ENCODE results near the gene SLC17A1.

SLC17A1 gene

GRCh38 chr6:25787428-25787827 lies 44.4 kb downstream of the SLC17A1 start:
- H3K9me3 ChIP-seq (ENCODE audit: insufficient read depth, low read length), result no peaks in the 10 kb centered on the region
- H3K79me2 ChIP-seq (ENCODE audit: insufficient read depth, low read length), result no peaks in the 10 kb centered on the region
- H3K36me3 ChIP-seq (ENCODE audit: low read length), result no peaks in the 10 kb centered on the region
- H3K4me3 ChIP-seq (ENCODE audit: insufficient read depth, low read length, poor library complexity, severe bottlenecking), result no peak overlapping the region
- H3K9me2 ChIP-seq (replicated peaks; ENCODE audit: insufficient read depth, low read length), result no peaks in the 10 kb centered on the region
- no peaks in the 10 kb centered on the region for H4K20me1 ChIP-seq (ENCODE audit: low read depth, low read length)
- no peak overlapping the region for H3K27ac ChIP-seq (ENCODE audit: low read depth, low read length)
- no peak for TF ChIP-seq EZH2phosphoT487 (conservative IDR thresholded peaks at IDR 0.05; ENCODE audit: low read length)
- TF ChIP-seq, protein P1, sequence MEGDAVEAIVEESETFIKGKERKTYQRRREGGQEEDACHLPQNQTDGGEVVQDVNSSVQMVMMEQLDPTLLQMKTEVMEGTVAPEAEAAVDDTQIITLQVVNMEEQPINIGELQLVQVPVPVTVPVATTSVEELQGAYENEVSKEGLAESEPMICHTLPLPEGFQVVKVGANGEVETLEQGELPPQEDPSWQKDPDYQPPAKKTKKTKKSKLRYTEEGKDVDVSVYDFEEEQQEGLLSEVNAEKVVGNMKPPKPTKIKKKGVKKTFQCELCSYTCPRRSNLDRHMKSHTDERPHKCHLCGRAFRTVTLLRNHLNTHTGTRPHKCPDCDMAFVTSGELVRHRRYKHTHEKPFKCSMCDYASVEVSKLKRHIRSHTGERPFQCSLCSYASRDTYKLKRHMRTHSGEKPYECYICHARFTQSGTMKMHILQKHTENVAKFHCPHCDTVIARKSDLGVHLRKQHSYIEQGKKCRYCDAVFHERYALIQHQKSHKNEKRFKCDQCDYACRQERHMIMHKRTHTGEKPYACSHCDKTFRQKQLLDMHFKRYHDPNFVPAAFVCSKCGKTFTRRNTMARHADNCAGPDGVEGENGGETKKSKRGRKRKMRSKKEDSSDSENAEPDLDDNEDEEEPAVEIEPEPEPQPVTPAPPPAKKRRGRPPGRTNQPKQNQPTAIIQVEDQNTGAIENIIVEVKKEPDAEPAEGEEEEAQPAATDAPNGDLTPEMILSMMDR (IDR thresholded peaks at IDR 0.05; ENCODE audit: insufficient read depth, low read length, poor library complexity, severe bottlenecking), result no peak
- H2AFZ ChIP-seq (ENCODE audit: low read depth, low read length, severe bottlenecking), result no peak overlapping the region
- H3F3A ChIP-seq (ENCODE audit: insufficient read depth), result no peaks in the 10 kb centered on the region
- no peak overlapping the region for H3K4me2 ChIP-seq (ENCODE audit: low read depth, low read length, poor library complexity, severe bottlenecking)
- H3K9ac ChIP-seq (ENCODE audit: low read length), result no peak overlapping the region
- H3K27me3 ChIP-seq (ENCODE audit: low read length), result no peaks in the 10 kb centered on the region

DNA sequence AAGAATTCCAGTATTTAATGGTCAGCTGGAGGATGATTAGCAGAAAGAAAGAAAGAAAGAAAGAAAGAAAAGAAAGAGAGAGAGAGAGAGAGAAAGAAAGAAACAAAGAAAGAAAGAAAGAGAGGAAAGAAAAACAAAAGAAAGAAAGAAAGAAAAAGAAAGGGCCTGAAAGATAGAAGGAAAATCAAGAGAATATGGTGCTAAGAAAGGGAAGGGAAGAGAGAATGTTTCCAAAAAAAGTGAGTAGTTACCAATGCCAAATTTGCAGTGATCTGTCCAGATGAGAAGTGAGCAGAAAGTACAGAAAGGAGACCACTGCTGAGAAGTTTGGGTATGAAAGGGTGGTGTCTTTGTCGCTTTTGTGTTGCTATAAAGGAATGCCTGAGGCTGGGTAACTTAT lies 50.7 kb downstream of the SLC17A1 start:
- no peaks in the 10 kb centered on the region for H3F3A ChIP-seq (ENCODE audit: insufficient read depth)
- no peak overlapping the region for H2AFZ ChIP-seq (ENCODE audit: low read depth, low read length, severe bottlenecking)
- TF ChIP-seq EZH2phosphoT487 (conservative IDR thresholded peaks at IDR 0.05; ENCODE audit: low read length), result no peak
- TF ChIP-seq, protein P1 (IDR thresholded peaks at IDR 0.05; ENCODE audit: insufficient read depth, low read length, poor library complexity, severe bottlenecking), result no peak
- H3K9me2 ChIP-seq (replicated peaks; ENCODE audit: insufficient read depth, low read length), result no peaks in the 10 kb centered on the region
- no peak overlapping the region for H3K4me3 ChIP-seq (ENCODE audit: insufficient read depth, low read length, poor library complexity, severe bottlenecking)
- H3K9ac ChIP-seq (ENCODE audit: low read length), result no peak overlapping the region
- no peak overlapping the region for H3K27ac ChIP-seq (ENCODE audit: low read depth, low read length)
- no peaks in the 10 kb centered on the region for H3K27me3 ChIP-seq (ENCODE audit: low read length)
- H3K4me2 ChIP-seq (ENCODE audit: low read depth, low read length, poor library complexity, severe bottlenecking), result no peak overlapping the region
- no peaks in the 10 kb centered on the region for H4K20me1 ChIP-seq (ENCODE audit: low read depth, low read length)
- H3K79me2 ChIP-seq (ENCODE audit: insufficient read depth, low read length), result no peaks in the 10 kb centered on the region
- no peaks in the 10 kb centered on the region for H3K9me3 ChIP-seq (ENCODE audit: insufficient read depth, low read length)
- no peaks in the 10 kb centered on the region for H3K36me3 ChIP-seq (ENCODE audit: low read length)

DNA sequence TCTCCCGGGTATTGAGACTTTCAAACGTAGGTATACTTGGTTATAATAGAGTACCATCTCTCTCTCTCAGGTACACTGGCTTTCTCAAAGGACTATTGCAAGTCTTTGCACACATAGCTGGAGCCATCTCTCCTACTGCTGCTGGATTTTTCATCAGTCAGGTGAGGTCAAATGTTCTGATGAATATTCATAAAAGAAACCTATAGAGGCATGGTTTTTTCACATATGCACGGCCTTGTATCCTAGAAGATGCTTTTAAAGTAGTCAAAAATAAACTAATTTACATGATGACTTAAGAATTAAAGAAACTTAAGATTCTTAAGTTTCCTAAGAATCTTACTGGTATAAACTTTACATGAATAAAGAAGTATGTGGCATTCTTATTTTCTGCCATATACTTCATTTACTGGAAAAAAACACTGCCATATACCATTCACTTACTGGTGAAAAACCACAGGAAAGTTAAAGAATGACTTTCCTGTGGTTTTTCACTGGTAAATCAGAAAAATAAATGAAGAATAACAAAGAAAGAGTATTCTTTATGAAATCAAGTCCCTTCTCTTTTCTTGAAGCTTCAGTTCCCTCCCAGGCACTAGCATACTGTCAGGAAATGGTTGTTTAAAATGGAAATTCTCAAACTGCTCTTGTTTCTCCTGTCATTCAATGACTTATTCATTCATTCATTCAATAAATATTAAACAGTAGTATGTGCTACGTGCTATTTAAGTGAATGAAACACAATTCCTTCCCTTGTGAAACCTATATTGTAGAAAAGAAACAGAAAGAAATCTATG lies 53.8 kb downstream of the SLC17A1 start:
- Histone ChIP-seq H3K4me2 (ENCODE audit: low read depth, low read length, poor library complexity, severe bottlenecking) (no peak overlapping the region), H3K79me2 (ENCODE audit: insufficient read depth, low read length) (no peaks in the 10 kb centered on the region), H4K20me1 (ENCODE audit: low read depth, low read length) (no peaks in the 10 kb centered on the region), H3F3A (ENCODE audit: insufficient read depth) (no peaks in the 10 kb centered on the region), H3K27me3 (ENCODE audit: low read length) (no peaks in the 10 kb centered on the region), H3K27ac (ENCODE audit: low read depth, low read length) (no peak overlapping the region), H3K4me3 (ENCODE audit: insufficient read depth, low read length, poor library complexity, severe bottlenecking) (no peak overlapping the region), H3K36me3 (ENCODE audit: low read length) (no peaks in the 10 kb centered on the region), H2AFZ (ENCODE audit: low read depth, low read length, severe bottlenecking) (no peak overlapping the region), H3K9ac (ENCODE audit: low read length) (no peak overlapping the region), H3K9me2 (replicated peaks; ENCODE audit: insufficient read depth, low read length) (no peaks in the 10 kb centered on the region), H3K9me3 (ENCODE audit: insufficient read depth, low read length) (no peaks in the 10 kb centered on the region)
- no peak for TF ChIP-seq EZH2phosphoT487 (conservative IDR thresholded peaks at IDR 0.05; ENCODE audit: low read length)
- TF ChIP-seq, protein P1 (IDR thresholded peaks at IDR 0.05; ENCODE audit: insufficient read depth, low read length, poor library complexity, severe bottlenecking), result no peak
